ENCODE measurements around the gene EREG. TPM values are rescaled to one million over a fixed set of nuclear protein-coding genes. Genes with fewer than 3 reads are reported as not detected.

EREG gene
- polyA plus RNA-seq, 1 donor (not counting 4 experiments of a cell fraction or from before 2014, with no cell fraction given) = 38.7 TPM

DNA sequence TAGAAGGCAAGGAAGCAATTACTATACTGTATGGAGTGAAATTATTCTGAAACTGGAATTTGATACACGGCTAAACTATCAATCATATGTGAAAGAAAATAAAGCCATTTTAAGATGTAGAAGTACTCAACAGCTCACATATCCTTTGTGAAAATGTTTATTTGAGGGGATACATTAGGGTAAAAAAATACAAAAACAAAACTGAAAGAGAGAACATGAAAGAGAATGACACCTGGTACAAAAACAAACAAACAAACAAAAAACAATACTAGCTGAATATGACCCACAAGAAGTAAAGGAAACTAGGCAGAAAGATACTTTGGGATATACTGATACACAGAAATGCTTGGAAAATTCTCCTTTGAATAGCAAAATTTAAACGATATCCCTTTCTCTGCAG is 59.2 kb downstream of the EREG start:
- H3K27ac ChIP-seq (ENCODE audit: control insufficient read depth, insufficient read depth, low read length) = no peak overlapping the region
- no peaks in the 10 kb centered on the region for H4K20me1 ChIP-seq (ENCODE audit: control insufficient read depth, extremely low read depth, insufficient read depth, low read length)
- FAIRE-seq (peak; percentile 20), DNase-seq (ENCODE audit: low read depth, low spot score) (no peak)
- no peak overlapping the region for H2AFZ ChIP-seq (ENCODE audit: control insufficient read depth, low read length)
- peaks cover 50% of the 10 kb centered on the region for H3K4me1 ChIP-seq (ENCODE audit: control insufficient read depth, extremely low read depth, insufficient read depth, low read length)
- no peaks in the 10 kb centered on the region for H3K9me3 ChIP-seq (ENCODE audit: control insufficient read depth, low read depth, low read length)
- dilution Hi-C loops (cut with MboI; ENCODE audit: extremely low pct_ligation_motif_present, low sequenced_read_pairs) = no loop called here
- H3K9me1 ChIP-seq (ENCODE audit: control insufficient read depth, extremely low read depth, insufficient read depth, low read length) = no peaks in the 10 kb centered on the region
- TF ChIP-seq, protein P1, sequence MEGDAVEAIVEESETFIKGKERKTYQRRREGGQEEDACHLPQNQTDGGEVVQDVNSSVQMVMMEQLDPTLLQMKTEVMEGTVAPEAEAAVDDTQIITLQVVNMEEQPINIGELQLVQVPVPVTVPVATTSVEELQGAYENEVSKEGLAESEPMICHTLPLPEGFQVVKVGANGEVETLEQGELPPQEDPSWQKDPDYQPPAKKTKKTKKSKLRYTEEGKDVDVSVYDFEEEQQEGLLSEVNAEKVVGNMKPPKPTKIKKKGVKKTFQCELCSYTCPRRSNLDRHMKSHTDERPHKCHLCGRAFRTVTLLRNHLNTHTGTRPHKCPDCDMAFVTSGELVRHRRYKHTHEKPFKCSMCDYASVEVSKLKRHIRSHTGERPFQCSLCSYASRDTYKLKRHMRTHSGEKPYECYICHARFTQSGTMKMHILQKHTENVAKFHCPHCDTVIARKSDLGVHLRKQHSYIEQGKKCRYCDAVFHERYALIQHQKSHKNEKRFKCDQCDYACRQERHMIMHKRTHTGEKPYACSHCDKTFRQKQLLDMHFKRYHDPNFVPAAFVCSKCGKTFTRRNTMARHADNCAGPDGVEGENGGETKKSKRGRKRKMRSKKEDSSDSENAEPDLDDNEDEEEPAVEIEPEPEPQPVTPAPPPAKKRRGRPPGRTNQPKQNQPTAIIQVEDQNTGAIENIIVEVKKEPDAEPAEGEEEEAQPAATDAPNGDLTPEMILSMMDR (optimal IDR thresholded peaks at IDR 0.05 in 1 of 3, IDR thresholded peaks at IDR 0.05 in 1 of 3, conservative IDR thresholded peaks at IDR 0.05 in 1 of 3; ENCODE audit: extremely low read depth in 1 of 3, insufficient read depth in 2 of 3, low read length in 3 of 3) = no peak
- TF ChIP-seq EZH2 (IDR thresholded peaks at IDR 0.05; ENCODE audit: low read length) = no peak
- no peak overlapping the region for H3K4me3 ChIP-seq (ENCODE audit: control insufficient read depth in 2 of 3, extremely low read depth in 1 of 3, insufficient read depth in 2 of 3, low read depth in 1 of 3, low read length in 3 of 3)
- H3K36me3 ChIP-seq (ENCODE audit: control insufficient read depth in 2 of 2, extremely low read depth in 1 of 2, insufficient read depth in 2 of 2, low read length in 2 of 2) = no peaks in the 10 kb centered on the region
- no peak overlapping the region for H3K9ac ChIP-seq (ENCODE audit: control insufficient read depth, extremely low read depth, insufficient read depth, low read length)
- no peaks in the 10 kb centered on the region for H3K79me2 ChIP-seq (ENCODE audit: control insufficient read depth, insufficient read depth, low read length)
- no peaks in the 10 kb centered on the region for H3K27me3 ChIP-seq (ENCODE audit: control insufficient read depth, extremely low read depth, insufficient read depth, low read length)
- H3K4me2 ChIP-seq (ENCODE audit: control insufficient read depth, extremely low read depth, insufficient read depth, low read depth, low read length) = no peak overlapping the region

DNA sequence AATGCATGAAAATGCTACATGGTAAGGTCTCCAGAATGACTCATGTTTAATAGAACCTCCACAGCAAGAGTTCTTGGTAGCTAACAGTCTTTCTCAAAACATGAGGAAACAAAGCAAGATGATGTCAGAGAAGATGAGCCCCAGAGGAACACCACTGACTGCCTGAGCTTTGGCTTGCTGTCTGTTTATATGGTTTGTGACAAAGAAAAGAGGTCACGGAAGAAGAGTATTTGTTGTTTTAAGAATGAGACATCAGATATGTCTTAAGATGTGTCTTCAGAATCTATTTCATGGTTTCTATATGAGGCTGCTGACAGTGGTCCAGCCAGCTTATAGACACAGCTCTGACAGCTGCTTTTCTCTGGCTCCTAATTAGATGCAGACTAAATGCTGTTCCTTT is 61.2 kb downstream of the EREG start:
- Histone ChIP-seq H3K4me2 (ENCODE audit: control insufficient read depth, extremely low read depth, insufficient read depth, low read depth, low read length) (peak overlapping the region; percentile 4), H3K27me3 (ENCODE audit: control insufficient read depth, extremely low read depth, insufficient read depth, low read length) (no peaks in the 10 kb centered on the region), H4K20me1 (ENCODE audit: control insufficient read depth, extremely low read depth, insufficient read depth, low read length) (no peaks in the 10 kb centered on the region), H3K9me3 (ENCODE audit: control insufficient read depth, low read depth, low read length) (no peaks in the 10 kb centered on the region), H3K9me1 (ENCODE audit: control insufficient read depth, extremely low read depth, insufficient read depth, low read length) (no peaks in the 10 kb centered on the region), H3K4me3 (ENCODE audit: control insufficient read depth in 2 of 3, extremely low read depth in 1 of 3, insufficient read depth in 2 of 3, low read depth in 1 of 3, low read length in 3 of 3) (no peak overlapping the region), H3K9ac (ENCODE audit: control insufficient read depth, extremely low read depth, insufficient read depth, low read length) (no peak overlapping the region), H3K36me3 (ENCODE audit: control insufficient read depth in 2 of 2, extremely low read depth in 1 of 2, insufficient read depth in 2 of 2, low read length in 2 of 2) (no peaks in the 10 kb centered on the region), H2AFZ (ENCODE audit: control insufficient read depth, low read length) (no peak overlapping the region), H3K79me2 (ENCODE audit: control insufficient read depth, insufficient read depth, low read length) (no peaks in the 10 kb centered on the region), H3K27ac (ENCODE audit: control insufficient read depth, insufficient read depth, low read length) (peak overlapping the region; percentile 51), H3K4me1 (ENCODE audit: control insufficient read depth, extremely low read depth, insufficient read depth, low read length) (peaks cover 61% of the 10 kb centered on the region)
- dilution Hi-C loops (cut with MboI; ENCODE audit: extremely low pct_ligation_motif_present, low sequenced_read_pairs) = no loop called here
- no peak for DNase-seq (ENCODE audit: low read depth, low spot score)
- FAIRE-seq = peak; percentile 75
- TF ChIP-seq, protein P1 (optimal IDR thresholded peaks at IDR 0.05 in 1 of 3, IDR thresholded peaks at IDR 0.05 in 1 of 3, conservative IDR thresholded peaks at IDR 0.05 in 1 of 3; ENCODE audit: extremely low read depth in 1 of 3, insufficient read depth in 2 of 3, low read length in 3 of 3) = no peak
- TF ChIP-seq EZH2 (IDR thresholded peaks at IDR 0.05; ENCODE audit: low read length) = no peak

All from keratinocyte (primary cell).